DND-41 (cell line): Measurements from ENCODE around the gene MARS2.
"Not testable (repeated sequence)": the region's sequence is repeated elsewhere in the genome, so short reads cannot be mapped to it uniquely, and the experiment has no call there.

Experiments
- ATAC-seq: fragments of 200-7000 bp; cut with Tn5 transposase; 3 replicates; pipeline ENCODE4 v1.9.1; 2021; ENCODE audit warnings: low read depth; ENCODE audit not compliant: insufficient read depth
- DNase-seq: peaks from one replicate; pipeline ENCODE4 v3.0.0-alpha.2; 2020
- H2AFZ ChIP-seq: 2 replicates; pipeline ENCODE4 v1.6.0; 2012; ENCODE audit warnings: low read depth, low read length
- H3K27ac ChIP-seq: 2 replicates; pipeline ENCODE4 v1.5.1; 2012; ENCODE audit warnings: low read length, inconsistent platforms
- H3K27me3 ChIP-seq: fragments of 200-600 bp; sonication (generic); 2 replicates; pipeline ENCODE4 v1.6.0; 2012; ENCODE audit warnings: low read length, mild to moderate bottlenecking, inconsistent platforms; ENCODE audit not compliant: insufficient read depth, poor library complexity
- H3K36me3 ChIP-seq: 2 replicates; pipeline ENCODE4 v1.5.1; 2012; ENCODE audit warnings: low read length, inconsistent platforms; ENCODE audit not compliant: insufficient read depth
- H3K4me1 ChIP-seq: 2 replicates; pipeline ENCODE4 v1.5.1; 2012; ENCODE audit warnings: mild to moderate bottlenecking, low read length; ENCODE audit not compliant: insufficient read depth
- H3K4me2 ChIP-seq: 2 replicates; pipeline ENCODE4 v1.6.0; 2012; ENCODE audit warnings: mild to moderate bottlenecking, moderate library complexity, low read length, inconsistent platforms; ENCODE audit not compliant: insufficient read depth
- H3K4me3 ChIP-seq, 2 experiments: fragments of 200-600 bp in 1 of 2; shearing (Covaris generic) in 1 of 2; 2 replicates each; pipeline ENCODE4 v1.5.1; 2012 to 2016; ENCODE audit warnings: inconsistent platforms in 2 of 2, low read length in 2 of 2, mild to moderate bottlenecking in 2 of 2, low read depth in 1 of 2, moderate library complexity in 1 of 2
- H3K79me2 ChIP-seq: 2 replicates; pipeline ENCODE4 v1.6.0; 2012; ENCODE audit warnings: low read length, inconsistent platforms; ENCODE audit not compliant: insufficient read depth
- H3K9ac ChIP-seq: 2 replicates; pipeline ENCODE4 v1.6.0; 2012; ENCODE audit warnings: low read depth, mild to moderate bottlenecking, inconsistent platforms, low read length, moderate library complexity
- H3K9me3 ChIP-seq: 2 replicates; pipeline ENCODE4 v1.5.1; 2012; ENCODE audit warnings: low read length, moderate library complexity, mild to moderate bottlenecking, inconsistent platforms; ENCODE audit not compliant: insufficient read depth, severe bottlenecking
- H4K20me1 ChIP-seq: 2 replicates; pipeline ENCODE4 v1.6.0; 2012; ENCODE audit warnings: low read length; ENCODE audit not compliant: insufficient read depth
- EZH2 ChIP-seq: IDR thresholded peaks from 3 replicates; pipeline ENCODE4 v1.6.1; 2012; ENCODE audit warnings: borderline replicate concordance, low read depth, mild to moderate bottlenecking, moderate library complexity, low read length, inconsistent platforms; ENCODE audit not compliant: severe bottlenecking
- TF ChIP-seq, protein P1 (sequence below): IDR thresholded peaks from 2 replicates; pipeline ENCODE4 v1.5.1; 2012; ENCODE audit warnings: borderline replicate concordance, low read length, moderate library complexity, mild to moderate bottlenecking; ENCODE audit not compliant: poor library complexity, severe bottlenecking; ENCODE audit errors: extremely low read depth

Gene MARS2

DNA sequence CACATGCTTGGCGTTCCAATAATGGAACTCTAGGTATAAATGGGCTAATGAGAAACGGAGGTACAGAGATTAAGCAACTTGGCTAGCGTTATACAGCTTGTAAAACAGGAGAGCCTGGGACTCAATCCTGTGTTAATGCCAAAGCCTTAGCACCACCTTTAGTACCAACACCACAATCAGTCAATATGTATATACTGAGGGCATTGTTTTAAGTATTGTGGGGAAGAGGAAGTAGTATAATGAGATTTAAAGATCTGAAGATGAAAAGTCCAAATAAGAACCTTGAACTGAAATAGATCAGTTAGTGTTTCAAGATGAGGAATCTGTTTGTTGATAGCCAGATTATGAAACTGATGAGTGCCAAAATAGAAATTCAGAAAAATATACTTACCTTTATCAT, 8.1 kb downstream of the MARS2 start:
- no peak overlapping the region for H2AFZ ChIP-seq
- peaks cover 23% of the 10 kb centered on the region; the same call in 1 of the 2 replicates for H4K20me1 ChIP-seq
- H3K27me3 ChIP-seq: no peaks in the 10 kb centered on the region
- no peaks in the 10 kb centered on the region for H3K9me3 ChIP-seq
- DNase-seq: no peak
- H3K4me3 ChIP-seq: no peak overlapping the region
- no peak for TF ChIP-seq EZH2
- TF ChIP-seq, protein P1, sequence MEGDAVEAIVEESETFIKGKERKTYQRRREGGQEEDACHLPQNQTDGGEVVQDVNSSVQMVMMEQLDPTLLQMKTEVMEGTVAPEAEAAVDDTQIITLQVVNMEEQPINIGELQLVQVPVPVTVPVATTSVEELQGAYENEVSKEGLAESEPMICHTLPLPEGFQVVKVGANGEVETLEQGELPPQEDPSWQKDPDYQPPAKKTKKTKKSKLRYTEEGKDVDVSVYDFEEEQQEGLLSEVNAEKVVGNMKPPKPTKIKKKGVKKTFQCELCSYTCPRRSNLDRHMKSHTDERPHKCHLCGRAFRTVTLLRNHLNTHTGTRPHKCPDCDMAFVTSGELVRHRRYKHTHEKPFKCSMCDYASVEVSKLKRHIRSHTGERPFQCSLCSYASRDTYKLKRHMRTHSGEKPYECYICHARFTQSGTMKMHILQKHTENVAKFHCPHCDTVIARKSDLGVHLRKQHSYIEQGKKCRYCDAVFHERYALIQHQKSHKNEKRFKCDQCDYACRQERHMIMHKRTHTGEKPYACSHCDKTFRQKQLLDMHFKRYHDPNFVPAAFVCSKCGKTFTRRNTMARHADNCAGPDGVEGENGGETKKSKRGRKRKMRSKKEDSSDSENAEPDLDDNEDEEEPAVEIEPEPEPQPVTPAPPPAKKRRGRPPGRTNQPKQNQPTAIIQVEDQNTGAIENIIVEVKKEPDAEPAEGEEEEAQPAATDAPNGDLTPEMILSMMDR: no peak
- H3K79me2 ChIP-seq: peaks cover 21% of the 10 kb centered on the region
- no peak for ATAC-seq
- no peak overlapping the region for H3K27ac ChIP-seq
- H3K9ac ChIP-seq: no peak overlapping the region
- H3K36me3 ChIP-seq: peaks cover 31% of the 10 kb centered on the region; the same call in 1 of the 2 replicates
- no peak overlapping the region for H3K4me2 ChIP-seq
- peaks cover 19% of the 10 kb centered on the region for H3K4me1 ChIP-seq

DNA sequence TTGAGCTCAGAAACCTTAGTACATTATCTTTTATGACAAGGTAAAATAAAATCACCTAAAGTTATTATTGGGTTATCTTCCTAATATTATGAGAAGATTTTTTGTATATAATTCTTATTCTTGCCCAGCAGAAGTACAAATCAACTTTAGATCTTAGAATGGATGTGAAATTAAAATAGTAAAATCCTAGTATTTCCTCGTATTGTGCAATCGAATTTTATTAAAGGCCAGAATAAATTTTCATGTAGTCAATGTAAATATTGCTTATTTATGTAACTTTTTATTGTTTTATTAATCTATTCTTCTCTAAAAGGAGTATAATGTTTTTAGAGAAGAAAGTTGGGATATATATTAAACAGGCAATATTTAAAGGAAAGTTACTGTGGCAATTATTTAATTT, 12.7 kb downstream of the MARS2 start:
- TF ChIP-seq, protein P1: no peak
- TF ChIP-seq EZH2: no peak
- H3K9me3 ChIP-seq: no peaks in the 10 kb centered on the region

GRCh38 chr2:197727011-197727410, 21.8 kb downstream of the MARS2 start:
- Histone ChIP-seq H2AFZ (no peak overlapping the region), H3K36me3 (no peaks in the 10 kb centered on the region), H3K4me3 (no peak overlapping the region), H3K4me2 (no peak overlapping the region), H4K20me1 (no peaks in the 10 kb centered on the region), H3K79me2 (no peaks in the 10 kb centered on the region), H3K27me3 (no peaks in the 10 kb centered on the region), H3K4me1 (no peaks in the 10 kb centered on the region), H3K9ac (no peak overlapping the region), H3K9me3 (no peaks in the 10 kb centered on the region), H3K27ac (no peak overlapping the region)
- ATAC-seq (no peak), DNase-seq (no peak)
- TF ChIP-seq EZH2: no peak
- TF ChIP-seq, protein P1: no peak

More for the DNA sequence above, 12.7 kb downstream of the MARS2 start:
- H3K79me2 ChIP-seq: no peaks in the 10 kb centered on the region
- H3K27me3 ChIP-seq: no peaks in the 10 kb centered on the region
- H2AFZ ChIP-seq: no peak overlapping the region
- no peaks in the 10 kb centered on the region for H3K4me1 ChIP-seq
- H3K4me3 ChIP-seq: no peak overlapping the region
- no peak for DNase-seq
- H3K9ac ChIP-seq: no peak overlapping the region
- no peaks in the 10 kb centered on the region for H4K20me1 ChIP-seq
- no peak overlapping the region for H3K4me2 ChIP-seq
- H3K27ac ChIP-seq: no peak overlapping the region
- H3K36me3 ChIP-seq: 0 out of 2 replicates have a peak, but pooled peaks cover 6% of the 10 kb centered on the region
- no peak for ATAC-seq

DNA sequence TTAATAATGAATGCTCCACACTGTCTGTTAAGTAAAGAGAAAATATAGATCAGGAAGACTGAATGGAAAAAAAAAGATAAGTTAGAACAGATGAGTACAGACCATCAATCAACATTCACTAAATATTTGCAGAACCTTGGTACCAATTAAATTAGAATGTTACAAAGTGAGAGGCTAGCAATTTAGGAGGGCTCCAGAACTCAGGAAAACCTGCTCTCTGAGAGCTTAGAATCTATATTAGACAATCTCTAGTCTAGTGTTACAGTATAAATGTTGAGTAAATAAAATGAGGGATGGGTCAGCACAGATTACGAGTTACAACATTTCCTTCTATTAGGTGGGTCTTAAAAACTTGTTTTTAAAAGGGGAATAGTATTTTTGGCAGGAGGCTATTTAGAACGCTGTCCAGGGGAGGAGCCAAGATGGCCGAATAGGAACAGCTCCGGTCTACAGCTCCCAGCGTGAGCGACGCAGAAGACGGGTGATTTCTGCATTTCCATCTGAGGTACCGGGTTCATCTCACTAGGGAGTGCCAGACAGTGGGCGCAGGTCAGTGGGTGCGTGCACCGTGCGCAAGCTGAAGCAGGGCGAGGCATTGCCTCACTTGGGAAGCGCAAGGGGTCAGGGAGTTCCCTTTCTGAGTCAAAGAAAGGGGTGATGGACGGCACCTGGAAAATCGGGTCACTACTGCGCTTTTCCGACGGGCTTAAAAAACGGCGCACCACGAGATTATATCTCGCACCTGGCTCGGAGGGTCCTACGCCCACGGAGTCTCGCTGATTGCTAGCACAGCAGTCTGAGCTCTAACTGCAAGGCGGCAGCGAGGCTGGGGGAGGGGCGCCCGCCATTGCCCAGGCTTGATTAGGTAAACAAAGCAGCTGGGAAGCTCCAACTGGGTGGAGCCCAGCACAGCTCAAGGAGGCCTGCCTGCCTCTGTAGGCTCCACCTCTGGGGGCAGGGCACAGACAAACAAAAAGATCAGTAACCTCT, 23.7 kb downstream of the MARS2 start:
- H3K4me1 ChIP-seq, H3K4me2 ChIP-seq, H3K79me2 ChIP-seq, H2AFZ ChIP-seq, H3K9ac ChIP-seq, ATAC-seq, H3K27ac ChIP-seq, H3K9me3 ChIP-seq, H3K36me3 ChIP-seq, H4K20me1 ChIP-seq, H3K27me3 ChIP-seq, H3K4me3 ChIP-seq: not testable (repeated sequence)
- peak; percentile 37 for DNase-seq
